Endothelial cell of umbilical vein (primary cell): ENCODE results near the gene CNMD. TPM values are rescaled to one million over a fixed set of nuclear protein-coding genes. Genes with fewer than 3 reads are reported as not detected.

Experiments
- BruUV-seq: library from RNA; stranded (reverse); fragments of 400-500 nt; replicated peaks from 2 replicates; lab custom pipeline; 2021; lab: Mats Ljungman, UMichigan
- CTCF ChIA-PET: fragments of 300-600, 350-600 bp; sonication (Branson Sonifier 250); formaldehyde crosslinking; loops from one replicate; lab custom pipeline; 2021; ENCODE audit warnings: antibody characterized with exemption, inconsistent platforms; lab: Charles Lee
- POLR2A ChIA-PET: fragments of 300-600, 350-600 bp; sonication (Branson Sonifier 250); formaldehyde crosslinking; loops from one replicate; lab custom pipeline; 2021; ENCODE audit warnings: antibody characterized with exemption, inconsistent platforms; lab: Charles Lee
- DNase-seq: peaks from one replicate; pipeline ENCODE4 v3.0.0-alpha.2; 2011; ENCODE audit warnings: low read depth, low spot score
- FAIRE-seq: peaks from 2 replicates; lab custom pipeline; 2011; peaks lifted over from hg19 to GRCh38; lab: Jason Lieb, UNC
- H2AFZ ChIP-seq: 2 replicates; pipeline ENCODE4 v1.6.0; 2012; ENCODE audit warnings: low read depth, low read length, control low read depth, inconsistent platforms
- H3K27ac ChIP-seq: 2 replicates; pipeline ENCODE4 v1.5.1; 2011; ENCODE audit warnings: low read depth, mild to moderate bottlenecking, control low read depth, low read length, moderate library complexity; ENCODE audit not compliant: insufficient read depth
- H3K27me3 ChIP-seq, 2 experiments: 2 replicates each; pipeline versions ENCODE4 v1.6.0 to v1.6.1; 2011; ENCODE audit warnings: low read length in 2 of 2, mixed read lengths in 1 of 2; ENCODE audit not compliant: control insufficient read depth in 2 of 2, insufficient read depth in 2 of 2
- H3K36me3 ChIP-seq, 2 experiments: 2 replicates in 1 of 2; 3 replicates in 1 of 2; pipeline ENCODE4 v1.5.1; 2011; ENCODE audit warnings: low read length in 2 of 2, mild to moderate bottlenecking in 1 of 2, moderate library complexity in 1 of 2; ENCODE audit not compliant: control insufficient read depth in 2 of 2, insufficient read depth in 2 of 2; ENCODE audit errors: extremely low read depth in 1 of 2
- H3K4me1 ChIP-seq: 3 replicates; pipeline ENCODE4 v1.5.1; 2011; ENCODE audit warnings: mild to moderate bottlenecking, low read length; ENCODE audit not compliant: control insufficient read depth, insufficient read depth; ENCODE audit errors: extremely low read depth
- H3K4me2 ChIP-seq: 2 replicates; pipeline ENCODE4 v1.6.1; 2011; ENCODE audit warnings: low read length, control low read depth, mixed read lengths; ENCODE audit not compliant: insufficient read depth
- H3K4me3 ChIP-seq, 3 experiments: fragments of 200-600 bp in 1 of 3; sonication (generic), shearing (Covaris generic) in 1 of 3; replicated peaks in 1 of 3; 2 replicates each; pipeline ENCODE4 v1.5.1; 2011 to 2016; ENCODE audit warnings: control low read depth in 3 of 3, low read length in 3 of 3, mild to moderate bottlenecking in 2 of 3, inconsistent platforms in 1 of 3, low read depth in 1 of 3, moderate library complexity in 1 of 3; ENCODE audit not compliant: insufficient read depth in 1 of 3
- H3K79me2 ChIP-seq: 2 replicates; pipeline ENCODE4 v1.6.0; 2012; ENCODE audit warnings: low read length, inconsistent platforms; ENCODE audit not compliant: control insufficient read depth, insufficient read depth
- H3K9ac ChIP-seq: replicated peaks from 2 replicates; pipeline ENCODE3; 2011; ENCODE audit warnings: low read length, control low read depth; ENCODE audit not compliant: insufficient read depth; ENCODE audit errors: extremely low read depth
- H3K9me1 ChIP-seq: replicated peaks from 3 replicates; pipeline ENCODE4 v1.6.0; 2011; ENCODE audit warnings: mild to moderate bottlenecking, low read length; ENCODE audit not compliant: control insufficient read depth, insufficient read depth; ENCODE audit errors: extremely low read depth
- H3K9me3 ChIP-seq: replicated peaks from 2 replicates; pipeline ENCODE4 v1.5.1; 2012; ENCODE audit warnings: low read length, inconsistent platforms; ENCODE audit not compliant: control insufficient read depth, insufficient read depth
- H4K20me1 ChIP-seq: replicated peaks from 2 replicates; pipeline ENCODE3; 2011; ENCODE audit warnings: mild to moderate bottlenecking, low read length; ENCODE audit not compliant: control insufficient read depth, insufficient read depth; ENCODE audit errors: extremely low read depth
- EZH2 ChIP-seq: IDR thresholded peaks from 2 replicates; pipeline ENCODE4 v1.6.1; 2012; ENCODE audit warnings: borderline replicate concordance, low read depth, mild to moderate bottlenecking, moderate library complexity, low read length, inconsistent platforms; ENCODE audit not compliant: severe bottlenecking
- FOS ChIP-seq: IDR thresholded peaks from 2 replicates; pipeline ENCODE4 v1.6.1; 2011; ENCODE audit warnings: mild to moderate bottlenecking, low read length, moderate library complexity, borderline replicate concordance; ENCODE audit not compliant: insufficient read depth
- GATA2 ChIP-seq: IDR thresholded peaks from 2 replicates; pipeline ENCODE4 v1.7.0; 2011; ENCODE audit warnings: low read depth, mild to moderate bottlenecking, moderate library complexity, mixed read lengths, low read length; ENCODE audit not compliant: insufficient read length, insufficient read depth
- JUN ChIP-seq: IDR thresholded peaks from 2 replicates; pipeline ENCODE4 v1.6.1; 2011; ENCODE audit warnings: borderline replicate concordance, low read depth; ENCODE audit not compliant: insufficient read length, insufficient read depth
- MYC ChIP-seq: IDR thresholded peaks from one replicate; pipeline ENCODE4 v1.6.1; 2011; ENCODE audit warnings: mild to moderate bottlenecking, low read depth, low read length
- POLR2A ChIP-seq: IDR thresholded peaks from 2 replicates; pipeline ENCODE4 v1.6.1; 2012; ENCODE audit warnings: low read depth, mild to moderate bottlenecking, control low read depth, low read length
- POLR2AphosphoS5 ChIP-seq: IDR thresholded peaks from 2 replicates; pipeline ENCODE4 v1.6.1; 2012; ENCODE audit warnings: low read depth, mild to moderate bottlenecking, control low read depth, low read length, moderate library complexity; ENCODE audit not compliant: insufficient read depth
- dilution Hi-C: fragments of 300-500 bp; cut with MboI; formaldehyde crosslinking; loops from one replicate; pipeline ENCODE4 v1.15.0; 2019; ENCODE audit warnings: low sequenced_read_pairs; ENCODE audit not compliant: extremely low pct_ligation_motif_present
- intact Hi-C: fragments of 100-400 bp; cut with micrococcal nuclease; formaldehyde crosslinking; loops from one replicate; pipeline ENCODE4 v1.10.0; 2022
- polyA plus RNA-seq, 4 experiments: library from polyadenylated mRNA; depleted of rRNA in 3 of 4; stranded (reverse) in 3 of 4; unstranded in 1 of 4; fragments of >200 nt; gene quantifications; 2 replicates each; pipeline versions ENCODE4 v1.2.1 to v1.2.3, GENCODE V29; 2011 to 2012; ENCODE audit warnings: missing spikeins in 1 of 4
- total RNA-seq: library from RNA; stranded (reverse); gene quantifications from 2 replicates; pipeline ENCODE4 v1.2.3, GENCODE V29; 2021
- TF ChIP-seq, protein P1 (sequence below), 2 donors: IDR thresholded peaks; 1 replicate in 1 of 2; 2 replicates in 1 of 2; pipeline ENCODE4 v1.5.1; 2011; ENCODE audit warnings: low read length in 2 of 2, mild to moderate bottlenecking in 2 of 2, moderate library complexity in 2 of 2, control low read depth in 1 of 2, inconsistent platforms in 1 of 2, low read depth in 1 of 2; ENCODE audit not compliant: insufficient read depth in 1 of 2; ENCODE audit errors: extremely low read depth in 1 of 2
- TF ChIP-seq, protein P2 (sequence below): IDR thresholded peaks from 2 replicates; pipeline ENCODE4 v1.6.1; 2011; ENCODE audit not compliant: insufficient read depth, insufficient read length

CNMD gene
- total and polyA plus RNA-seq, 2 donors (not counting 3 experiments of a cell fraction or from before 2014, with no cell fraction given): not detected

DNA sequence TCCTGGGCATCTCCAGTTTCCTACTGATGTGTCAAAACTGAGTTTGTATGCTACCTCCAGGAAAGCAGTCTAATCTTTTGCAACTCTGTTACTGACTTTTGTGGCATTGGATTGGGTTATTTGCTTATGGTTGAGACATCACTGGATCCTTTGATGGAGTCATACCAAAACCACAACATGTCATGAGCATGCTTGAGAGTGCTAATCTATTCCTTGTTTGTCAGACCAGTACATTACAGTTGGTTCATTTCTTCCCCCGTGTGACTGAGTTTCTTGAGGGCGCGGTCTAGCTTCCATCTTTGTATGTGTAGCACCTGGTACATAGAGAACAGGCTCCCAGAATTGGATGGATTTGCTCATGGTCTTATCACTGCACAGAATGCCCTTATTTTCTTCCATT is 43.8 kb downstream of the CNMD start:
- ChIA-PET CTCF (interaction anchor here (1.0 kb wide), 1 partner anchor 43 kb away, joined by 3 read pairs; the partner anchor contains the start of gene SUGT1), POLR2A (no interaction called here)
- Histone ChIP-seq H2AFZ (no peak overlapping the region), H3K4me2 (no peak overlapping the region), H3K79me2 (no peaks in the 10 kb centered on the region), H4K20me1 (no peaks in the 10 kb centered on the region), H3K4me3 (no peak overlapping the region), H3K27ac (no peak overlapping the region), H3K9me1 (no peaks in the 10 kb centered on the region), H3K4me1 (no peaks in the 10 kb centered on the region), H3K27me3 (no peaks in the 10 kb centered on the region), H3K9ac (no peak overlapping the region), H3K9me3 (no peaks in the 10 kb centered on the region), H3K36me3 (peaks cover 2 to 4% of the 10 kb centered on the region in 2 experiments)
- intact Hi-C loops: no loop called here
- FAIRE-seq (no peak), DNase-seq (no peak)
- no TSS peak for BruUV-seq
- TF ChIP-seq GATA2 (no peak), POLR2A (no peak), POLR2AphosphoS5 (no peak), FOS (no peak), EZH2 (no peak), JUN (no peak), MYC (no peak)
- TF ChIP-seq, protein P1, sequence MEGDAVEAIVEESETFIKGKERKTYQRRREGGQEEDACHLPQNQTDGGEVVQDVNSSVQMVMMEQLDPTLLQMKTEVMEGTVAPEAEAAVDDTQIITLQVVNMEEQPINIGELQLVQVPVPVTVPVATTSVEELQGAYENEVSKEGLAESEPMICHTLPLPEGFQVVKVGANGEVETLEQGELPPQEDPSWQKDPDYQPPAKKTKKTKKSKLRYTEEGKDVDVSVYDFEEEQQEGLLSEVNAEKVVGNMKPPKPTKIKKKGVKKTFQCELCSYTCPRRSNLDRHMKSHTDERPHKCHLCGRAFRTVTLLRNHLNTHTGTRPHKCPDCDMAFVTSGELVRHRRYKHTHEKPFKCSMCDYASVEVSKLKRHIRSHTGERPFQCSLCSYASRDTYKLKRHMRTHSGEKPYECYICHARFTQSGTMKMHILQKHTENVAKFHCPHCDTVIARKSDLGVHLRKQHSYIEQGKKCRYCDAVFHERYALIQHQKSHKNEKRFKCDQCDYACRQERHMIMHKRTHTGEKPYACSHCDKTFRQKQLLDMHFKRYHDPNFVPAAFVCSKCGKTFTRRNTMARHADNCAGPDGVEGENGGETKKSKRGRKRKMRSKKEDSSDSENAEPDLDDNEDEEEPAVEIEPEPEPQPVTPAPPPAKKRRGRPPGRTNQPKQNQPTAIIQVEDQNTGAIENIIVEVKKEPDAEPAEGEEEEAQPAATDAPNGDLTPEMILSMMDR (IDR thresholded peaks at IDR 0.05; ENCODE audit: extremely low read depth in 1 of 2, insufficient read depth in 1 of 2, low read depth in 1 of 2, low read length in 2 of 2): no peak
- TF ChIP-seq, protein P2, sequence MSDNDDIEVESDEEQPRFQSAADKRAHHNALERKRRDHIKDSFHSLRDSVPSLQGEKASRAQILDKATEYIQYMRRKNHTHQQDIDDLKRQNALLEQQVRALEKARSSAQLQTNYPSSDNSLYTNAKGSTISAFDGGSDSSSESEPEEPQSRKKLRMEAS: no peak
- dilution Hi-C loops: no loop called here
